ENCODE data around the gene TCFL5.

TCFL5 gene

GRCh38 chr20:62888910-62889309 lies 27.3 kb upstream of the TCFL5 start (continued):
- TF ChIP-seq TSHZ1 (tag by site-specific recombination; IDR thresholded peaks at IDR 0.05; ENCODE audit: borderline replicate concordance) (no peak), ZFHX2 (tag by site-specific recombination; conservative IDR thresholded peaks at IDR 0.05) (no peak), GLI4 (tag by site-specific recombination; IDR thresholded peaks at IDR 0.05) (no peak), ZNF48 (tag by site-specific recombination; IDR thresholded peaks at IDR 0.05) (no peak), ZNF692 (tag by site-specific recombination; IDR thresholded peaks at IDR 0.05) (no peak), ZBTB8A (tag by site-specific recombination; IDR thresholded peaks at IDR 0.05) (no peak), PRDM10 (tag by site-specific recombination; IDR thresholded peaks at IDR 0.05) (no peak), ZSCAN23 (tag by site-specific recombination; IDR thresholded peaks at IDR 0.05) (no peak), ZNF433 (tag by site-specific recombination; IDR thresholded peaks at IDR 0.05; ENCODE audit: low read depth) (no peak), ZNF26 (tag by site-specific recombination; IDR thresholded peaks at IDR 0.05) (no peak), TRIM28 (IDR thresholded peaks at IDR 0.05; ENCODE audit: borderline replicate concordance, low read length) (no peak), ZNF174 (tag by site-specific recombination; IDR thresholded peaks at IDR 0.05) (no peak), ZNF23 (tag by site-specific recombination; IDR thresholded peaks at IDR 0.05; ENCODE audit: borderline replicate concordance) (no peak)

GRCh38 chr20:62888406-62888805 lies 26.8 kb upstream of the TCFL5 start:
- POLR2A ChIA-PET = interaction anchor here (0.6 to 1.0 kb wide), 3 partner anchors 9 to 51 kb away, joined by 3 to 4 read pairs (median 3); partner anchors contain the start of gene GID8
- Histone ChIP-seq H3K9me3 (ENCODE audit: control insufficient read depth, insufficient read depth, low read depth, low read length) (no peaks in the 10 kb centered on the region), H3K4me1 (ENCODE audit: control insufficient read depth, insufficient read depth, low read length) (peaks cover 3% of the 10 kb centered on the region; the same call in 1 of the 2 replicates), H3K4me3 (ENCODE audit: low read depth, low read length) (no peak overlapping the region), H3K27ac (ENCODE audit: extremely low read depth, low read depth, low read length) (no peak overlapping the region), H3K36me3 (ENCODE audit: control insufficient read depth in 2 of 2, insufficient read depth in 1 of 2, low read length in 2 of 2) (peaks cover 9 to 81% of the 10 kb centered on the region in 2 experiments; a peak in 1 of 3 replicates)
- CTCF ChIA-PET = interaction anchor here (0.8 to 1.5 kb wide), 4 partner anchors 12 to 88 kb away, joined by 3 to 11 read pairs (median 5); no protein-coding TSS in a partner anchor
- TF ChIP-seq HOXA7 (CRISPR knock-in tag; IDR thresholded peaks at IDR 0.05; ENCODE audit: borderline replicate concordance) (no peak), ZNF670 (tag by site-specific recombination; IDR thresholded peaks at IDR 0.05; ENCODE audit: low read depth) (no peak), ZNF658 (tag by site-specific recombination; IDR thresholded peaks at IDR 0.05) (no peak), ZNF621 (tag by site-specific recombination; IDR thresholded peaks at IDR 0.05) (no peak), ZNF677 (tag by site-specific recombination; IDR thresholded peaks at IDR 0.05) (no peak), GLIS2 (tag by site-specific recombination; IDR thresholded peaks at IDR 0.05) (no peak), ZNF274 (IDR thresholded peaks at IDR 0.05; ENCODE audit: low read length) (no peak), ZNF274 (tag by site-specific recombination; IDR thresholded peaks at IDR 0.05; ENCODE audit: borderline replicate concordance) (no peak), ZNF629 (tag by site-specific recombination; IDR thresholded peaks at IDR 0.05) (no peak), ZBTB7A (tag by site-specific recombination; IDR thresholded peaks at IDR 0.05; ENCODE audit: low read depth) (no peak), TSHZ1 (tag by site-specific recombination; IDR thresholded peaks at IDR 0.05; ENCODE audit: borderline replicate concordance) (no peak)
